Thoracic aorta (tissue), 2 donors: ENCODE data around the gene CHEK1. TPM values are rescaled to one million over a fixed set of nuclear protein-coding genes. Genes with fewer than 3 reads are reported as not detected.

Experiments used
- ATAC-seq: fragments of 150-250 bp; one replicate; pipeline ENCODE4 v1.8.0; 2017; ENCODE audit warnings: low read depth; ENCODE audit not compliant: insufficient number of reproducible peaks, low FRiP score
- DNase-seq: peaks from one replicate; pipeline ENCODE4 v3.0.0-alpha.2; 2020; ENCODE audit warnings: low spot score
- H3K27ac ChIP-seq, 2 donors: fragments of 200-600 bp; sonication (generic); 1 replicate in 1 of 2; 2 replicates in 1 of 2; pipeline ENCODE4 v1.5.1; 2016; ENCODE audit warnings: mild to moderate bottlenecking in 2 of 2, moderate library complexity in 2 of 2
- H3K27me3 ChIP-seq: fragments of 200-600 bp; sonication (generic); replicated peaks from 2 replicates; pipeline ENCODE4 v1.6.0; 2016; ENCODE audit warnings: mild to moderate bottlenecking; ENCODE audit not compliant: insufficient read depth
- H3K36me3 ChIP-seq: fragments of 200-600 bp; sonication (generic); one replicate; pipeline ENCODE4 v1.5.1; 2016
- H3K4me1 ChIP-seq, 2 donors: fragments of 200-600 bp; sonication (generic); 1 replicate in 1 of 2; 2 replicates in 1 of 2; pipeline versions ENCODE4 v1.5.1 to v1.6.0; 2016; ENCODE audit warnings: low read depth in 2 of 2, mild to moderate bottlenecking in 1 of 2; ENCODE audit not compliant: control insufficient read depth in 1 of 2
- H3K4me3 ChIP-seq: fragments of 200-600 bp; sonication (generic); 2 replicates; pipeline ENCODE4 v1.5.1; 2016; ENCODE audit warnings: mild to moderate bottlenecking
- H3K9me3 ChIP-seq: fragments of 200-600 bp; sonication (generic); 2 replicates; pipeline ENCODE4 v1.5.1; 2016
- total RNA-seq, 2 donors: library from RNA; depleted of rRNA; stranded (reverse); fragments of >200 nt; gene quantifications; one replicate each; pipeline versions ENCODE4 v1.1.0 to v1.2.3, GENCODE V29; 2016
- TF ChIP-seq, protein P1 (sequence below): fragments of 200-600 bp; sonication (generic); IDR thresholded peaks from one replicate; pipeline ENCODE4 v1.5.1; 2019; ENCODE audit warnings: antibody characterized with exemption

Gene CHEK1
- total RNA-seq, 2 donors from 2014 or later = 0.41 to 3.5 TPM

DNA sequence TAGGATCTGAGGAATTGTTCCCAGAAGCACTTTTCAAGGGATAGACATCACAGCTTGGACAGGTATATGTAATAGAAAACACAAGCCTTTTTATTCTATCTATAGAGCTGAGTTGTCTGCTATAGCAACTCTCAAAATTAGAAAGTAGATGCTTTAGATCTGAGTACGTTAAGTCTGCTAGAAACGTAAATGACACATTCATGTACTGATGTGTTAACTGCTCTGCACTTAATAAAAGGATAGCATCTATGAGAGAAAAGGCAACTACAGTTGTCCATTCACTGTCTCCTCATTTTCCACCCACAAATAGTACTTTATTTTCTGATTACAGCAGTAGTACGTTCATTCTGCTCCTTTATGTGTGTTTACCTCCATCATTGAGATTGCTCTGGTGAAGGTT lies 38.3 kb upstream of the CHEK1 start:
- Histone ChIP-seq H3K4me1 (peaks cover 0 to 8% of the 10 kb centered on the region in 2 donors), H3K36me3 (peaks cover 22% of the 10 kb centered on the region), H3K4me3 (no peak overlapping the region), H3K27me3 (no peaks in the 10 kb centered on the region), H3K27ac (no peak overlapping the region), H3K9me3 (no peaks in the 10 kb centered on the region)
- ATAC-seq = no peak
- TF ChIP-seq, protein P1, sequence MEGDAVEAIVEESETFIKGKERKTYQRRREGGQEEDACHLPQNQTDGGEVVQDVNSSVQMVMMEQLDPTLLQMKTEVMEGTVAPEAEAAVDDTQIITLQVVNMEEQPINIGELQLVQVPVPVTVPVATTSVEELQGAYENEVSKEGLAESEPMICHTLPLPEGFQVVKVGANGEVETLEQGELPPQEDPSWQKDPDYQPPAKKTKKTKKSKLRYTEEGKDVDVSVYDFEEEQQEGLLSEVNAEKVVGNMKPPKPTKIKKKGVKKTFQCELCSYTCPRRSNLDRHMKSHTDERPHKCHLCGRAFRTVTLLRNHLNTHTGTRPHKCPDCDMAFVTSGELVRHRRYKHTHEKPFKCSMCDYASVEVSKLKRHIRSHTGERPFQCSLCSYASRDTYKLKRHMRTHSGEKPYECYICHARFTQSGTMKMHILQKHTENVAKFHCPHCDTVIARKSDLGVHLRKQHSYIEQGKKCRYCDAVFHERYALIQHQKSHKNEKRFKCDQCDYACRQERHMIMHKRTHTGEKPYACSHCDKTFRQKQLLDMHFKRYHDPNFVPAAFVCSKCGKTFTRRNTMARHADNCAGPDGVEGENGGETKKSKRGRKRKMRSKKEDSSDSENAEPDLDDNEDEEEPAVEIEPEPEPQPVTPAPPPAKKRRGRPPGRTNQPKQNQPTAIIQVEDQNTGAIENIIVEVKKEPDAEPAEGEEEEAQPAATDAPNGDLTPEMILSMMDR = no peak
- DNase-seq = no peak

DNA sequence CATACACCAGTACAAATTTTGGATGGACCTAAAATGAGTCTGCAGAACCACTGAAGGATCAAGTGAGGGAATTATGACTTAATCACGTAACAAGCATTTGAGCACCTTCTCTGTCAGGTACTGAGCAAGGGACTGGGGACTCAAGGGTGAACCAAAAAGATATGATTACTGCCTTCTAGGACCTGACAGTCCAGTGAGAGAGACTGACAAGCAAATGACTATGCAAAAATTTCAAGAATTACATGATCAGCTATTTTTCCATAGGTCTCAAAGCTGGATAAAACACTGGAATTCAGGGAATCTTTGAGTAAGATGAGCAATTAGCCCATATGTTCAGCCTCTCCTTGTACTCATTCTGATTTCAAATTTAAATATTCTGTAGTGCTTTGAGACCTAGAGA lies 37.5 kb upstream of the CHEK1 start:
- H3K4me3 ChIP-seq = no peak overlapping the region
- H3K36me3 ChIP-seq = peaks cover 14% of the 10 kb centered on the region
- ATAC-seq = no peak
- H3K27me3 ChIP-seq = no peaks in the 10 kb centered on the region
- no peaks in the 10 kb centered on the region for H3K9me3 ChIP-seq
- TF ChIP-seq, protein P1 = no peak
- H3K4me1 ChIP-seq = peaks cover 0 to 9% of the 10 kb centered on the region in 2 donors
- no peak overlapping the region for H3K27ac ChIP-seq
- no peak for DNase-seq

DNA sequence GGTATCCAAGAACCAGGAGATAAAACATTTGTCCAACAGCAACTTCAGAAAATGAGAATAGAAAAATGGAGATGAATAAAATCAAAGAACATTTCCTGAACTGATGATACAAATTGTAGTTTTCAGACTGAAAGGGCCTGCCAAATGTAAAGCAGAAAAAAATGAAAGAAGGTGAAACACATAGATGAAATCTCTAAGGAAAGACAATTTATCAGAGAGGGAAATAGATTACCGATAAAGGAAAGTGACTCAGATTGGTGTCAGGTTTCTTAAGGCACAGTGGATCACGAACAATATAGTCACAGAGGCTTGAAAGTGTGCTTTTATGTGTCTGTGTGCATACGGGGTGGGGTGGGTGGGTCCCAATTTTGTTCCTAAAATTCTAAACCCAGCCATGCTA lies 36.5 kb upstream of the CHEK1 start:
- TF ChIP-seq, protein P1 = no peak
- Histone ChIP-seq H3K9me3 (no peaks in the 10 kb centered on the region), H3K27ac (no peak overlapping the region), H3K4me1 (peaks cover under 1 to 12% of the 10 kb centered on the region in 2 donors), H3K27me3 (no peaks in the 10 kb centered on the region), H3K36me3 (peaks cover 4% of the 10 kb centered on the region), H3K4me3 (no peak overlapping the region)
- DNase-seq (no peak), ATAC-seq (no peak)

DNA sequence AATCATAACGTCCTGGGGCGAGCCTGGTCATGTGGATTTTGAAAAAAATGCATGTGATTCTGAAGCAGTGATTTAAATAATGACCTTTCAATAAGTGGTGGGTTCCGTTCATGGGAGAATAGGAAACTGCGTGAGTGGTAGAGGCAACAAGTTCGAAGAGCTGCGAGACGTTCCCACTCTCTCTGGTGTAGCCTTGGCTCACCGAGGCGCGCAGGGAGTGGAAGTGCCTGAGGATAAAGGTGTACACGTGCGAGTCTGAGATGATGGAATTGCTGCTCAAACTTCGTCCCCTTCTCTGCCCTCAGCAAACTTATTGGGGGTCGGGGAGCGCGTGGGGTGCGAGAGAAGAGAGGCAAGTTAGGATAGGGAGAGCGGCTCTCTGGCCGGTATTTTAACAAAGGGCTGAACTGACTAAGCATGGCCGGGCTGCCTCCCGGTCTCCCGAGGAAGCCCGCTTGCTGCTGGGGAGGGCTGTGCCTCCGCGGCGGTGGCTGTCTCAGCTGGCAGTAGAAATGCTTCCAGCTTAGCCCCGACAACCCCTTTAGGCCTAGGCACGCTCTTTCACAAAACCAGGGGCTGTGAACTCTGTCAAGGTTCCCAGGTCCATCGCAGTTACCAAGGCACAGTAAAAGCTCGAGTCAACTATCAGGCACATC lies 33.2 kb upstream of the CHEK1 start:
- H3K36me3 ChIP-seq = no peaks in the 10 kb centered on the region
- H3K27me3 ChIP-seq = no peaks in the 10 kb centered on the region
- peaks cover 3 to 33% of the 10 kb centered on the region in 2 donors for H3K4me1 ChIP-seq
- peak; percentile 32 for ATAC-seq
- TF ChIP-seq, protein P1 = no peak
- H3K4me3 ChIP-seq = peak overlapping the region; percentile 92
- H3K9me3 ChIP-seq = no peaks in the 10 kb centered on the region
- peak; percentile 4 for DNase-seq
- H3K27ac ChIP-seq = peak overlapping the region; percentile 96 to 99

DNA sequence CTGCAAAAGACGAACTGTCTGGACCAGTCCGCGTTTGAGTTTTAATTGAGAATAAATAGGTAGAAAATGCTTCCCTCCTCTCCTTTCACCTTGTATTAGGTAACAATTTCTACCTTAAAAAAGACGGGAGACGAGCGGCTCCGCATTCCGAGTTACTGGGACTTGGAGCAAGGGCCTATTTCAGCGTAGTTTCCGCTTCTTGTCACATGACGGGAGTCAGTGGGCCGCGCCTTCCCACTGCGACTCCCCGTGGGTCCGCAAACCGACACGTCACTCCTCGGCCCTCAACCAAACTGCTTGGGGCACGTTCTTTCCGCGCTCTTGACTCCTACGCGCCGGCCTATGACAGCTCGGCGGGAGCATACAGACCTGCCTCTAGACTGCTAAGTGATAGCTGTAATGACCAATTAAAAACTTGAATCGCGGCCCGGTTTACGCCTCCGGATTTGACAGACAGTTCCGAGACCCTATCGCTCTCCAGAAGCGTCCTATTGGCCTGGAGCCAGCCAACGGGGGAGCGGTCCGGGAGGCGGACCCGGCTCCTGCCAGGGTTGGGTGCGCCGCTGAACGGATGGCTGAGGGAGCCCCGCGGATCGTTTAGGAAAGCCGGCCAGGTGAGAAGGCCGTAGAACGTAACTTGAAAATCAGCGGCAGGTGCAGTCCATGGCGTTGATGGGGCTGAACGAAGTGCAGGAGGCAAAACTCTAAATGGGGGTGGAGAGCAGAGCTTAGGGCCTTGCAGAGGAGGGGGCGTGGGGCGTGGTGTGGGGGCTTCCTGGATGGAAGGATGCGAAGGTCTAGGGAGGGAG lies 32.5 kb upstream of the CHEK1 start, which contains the start of gene STT3A:
Gene STT3A (plus strand): TSS at position 548 of the 809 bp plus-strand sequence. CDS start 3,064 bp downstream, outside the sequence.
- peak; percentile 99 for DNase-seq

More for the DNA sequence above, 32.5 kb upstream of the CHEK1 start, which contains the start of gene STT3A:
- Histone ChIP-seq H3K27ac (peak within 1 kb of the TSS; percentile 96 to 99), H3K9me3 (no peaks in the 10 kb centered on the region), H3K4me3 (peak within 1 kb of the TSS; percentile 92), H3K27me3 (no peaks in the 10 kb centered on the region), H3K36me3 (no peaks in the 10 kb centered on the region), H3K4me1 (peaks cover 3 to 33% of the 10 kb centered on the region in 2 donors)
- ATAC-seq = peak; percentile 100
- TF ChIP-seq, protein P1 = no peak
